GM12892 (cell line): Measurements from ENCODE around the gene CBR4.
"Not testable (repeated sequence)": the region's sequence is repeated elsewhere in the genome, so short reads cannot be mapped to it uniquely, and the experiment has no call there.

Experiments used
- DNase-seq: peaks from one replicate; pipeline ENCODE4 v3.0.0; 2011; ENCODE audit not compliant: insufficient read length
- FAIRE-seq: peaks from 2 replicates; lab custom pipeline; 2011; peaks lifted over from hg19 to GRCh38; lab: Jason Lieb, UNC
- POLR2A ChIP-seq: IDR thresholded peaks from 2 replicates; pipeline ENCODE4 v1.6.1; 2011; ENCODE audit warnings: low read depth, low read length, control low read depth
- POLR2AphosphoS5 ChIP-seq: IDR thresholded peaks from 2 replicates; pipeline ENCODE4 v1.6.1; 2011; ENCODE audit warnings: low read depth, low read length, control low read depth
- TAF1 ChIP-seq: IDR thresholded peaks from 2 replicates; pipeline ENCODE4 v1.6.1; 2011; ENCODE audit warnings: low read depth, mild to moderate bottlenecking, control low read depth, low read length, borderline replicate concordance

CBR4 gene

DNA sequence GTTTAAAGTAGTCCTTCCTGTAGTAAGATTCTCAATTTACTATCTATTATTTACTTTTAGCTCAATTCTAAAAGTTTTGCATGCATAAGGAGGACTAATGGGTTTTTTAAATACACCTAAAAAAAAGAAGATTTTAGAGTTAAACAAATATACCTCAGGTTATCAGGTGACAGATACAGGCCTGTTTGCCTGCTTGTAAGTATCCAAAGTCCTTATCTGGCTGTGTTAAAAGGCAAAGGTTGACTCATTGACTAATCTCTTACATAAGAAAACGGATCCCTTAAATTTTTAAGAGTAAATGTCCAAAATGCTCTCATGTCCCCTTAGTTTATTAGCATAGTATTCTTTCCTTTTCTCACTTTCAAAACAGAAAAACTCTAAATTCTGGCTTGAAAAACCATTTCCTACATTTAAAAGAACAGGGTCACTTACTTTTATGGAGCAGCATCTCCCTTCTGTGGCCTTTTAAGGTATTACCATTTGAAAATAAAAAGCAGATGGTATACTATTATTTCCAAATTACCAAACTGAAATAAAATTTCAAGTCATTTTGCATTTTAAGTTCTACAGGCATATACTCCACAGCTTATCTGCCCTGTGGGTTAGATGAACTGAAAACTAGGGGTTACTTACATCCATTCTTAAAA lies 4.5 kb downstream of the CBR4 start:
- FAIRE-seq (no peak), DNase-seq (no peak)
- TF ChIP-seq POLR2A (no peak), TAF1 (no peak), POLR2AphosphoS5 (no peak)

GRCh38 chr4:169000315-169000714 lies 9.7 kb downstream of the CBR4 start:
- no peak for FAIRE-seq
- no peak for DNase-seq
- no peak for TF ChIP-seq POLR2AphosphoS5
- no peak for TF ChIP-seq TAF1
- TF ChIP-seq POLR2A: no peak

DNA sequence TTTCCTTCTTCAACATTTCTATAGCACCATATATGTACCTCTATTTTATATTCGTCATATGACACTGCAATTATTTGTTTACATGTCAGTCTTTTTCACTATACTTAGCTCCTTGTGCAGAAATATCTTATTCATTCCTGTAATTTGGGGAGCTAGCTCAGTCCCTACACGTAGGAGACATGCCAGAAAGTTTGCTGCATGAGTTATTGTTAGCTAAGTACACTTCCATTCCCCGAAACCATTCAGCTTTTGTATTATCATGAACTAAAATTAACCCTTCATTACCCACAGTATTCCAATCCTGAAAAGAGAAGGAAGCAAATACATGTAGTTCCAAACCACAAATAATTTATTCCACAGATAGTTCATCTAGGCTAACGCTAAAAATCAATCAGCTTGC lies 10.2 kb downstream of the CBR4 start:
- DNase-seq: no peak
- no peak for TF ChIP-seq TAF1
- no peak for TF ChIP-seq POLR2A
- no peak for TF ChIP-seq POLR2AphosphoS5
- FAIRE-seq: peak; percentile 74

DNA sequence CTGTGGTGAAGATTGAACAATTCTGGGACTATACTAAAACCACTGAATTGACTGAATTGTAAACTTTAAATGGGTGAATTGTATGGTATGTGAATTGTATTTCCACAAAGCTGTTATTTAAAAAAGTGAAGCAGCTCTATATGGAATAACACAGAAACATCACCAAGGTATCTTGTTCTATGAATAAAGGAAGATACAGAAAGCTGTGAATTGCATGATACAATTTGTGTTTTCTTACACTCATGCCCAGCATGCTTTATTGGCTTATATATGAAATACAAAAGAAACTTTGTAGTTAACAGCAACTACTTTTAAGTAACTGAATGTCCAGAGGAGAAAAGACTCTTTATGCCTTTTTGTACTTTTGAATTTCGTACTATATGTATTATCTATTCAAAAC lies 11.5 kb downstream of the CBR4 start:
- DNase-seq (no peak), FAIRE-seq (no peak)
- no peak for TF ChIP-seq POLR2A
- TF ChIP-seq TAF1: no peak
- TF ChIP-seq POLR2AphosphoS5: no peak

DNA sequence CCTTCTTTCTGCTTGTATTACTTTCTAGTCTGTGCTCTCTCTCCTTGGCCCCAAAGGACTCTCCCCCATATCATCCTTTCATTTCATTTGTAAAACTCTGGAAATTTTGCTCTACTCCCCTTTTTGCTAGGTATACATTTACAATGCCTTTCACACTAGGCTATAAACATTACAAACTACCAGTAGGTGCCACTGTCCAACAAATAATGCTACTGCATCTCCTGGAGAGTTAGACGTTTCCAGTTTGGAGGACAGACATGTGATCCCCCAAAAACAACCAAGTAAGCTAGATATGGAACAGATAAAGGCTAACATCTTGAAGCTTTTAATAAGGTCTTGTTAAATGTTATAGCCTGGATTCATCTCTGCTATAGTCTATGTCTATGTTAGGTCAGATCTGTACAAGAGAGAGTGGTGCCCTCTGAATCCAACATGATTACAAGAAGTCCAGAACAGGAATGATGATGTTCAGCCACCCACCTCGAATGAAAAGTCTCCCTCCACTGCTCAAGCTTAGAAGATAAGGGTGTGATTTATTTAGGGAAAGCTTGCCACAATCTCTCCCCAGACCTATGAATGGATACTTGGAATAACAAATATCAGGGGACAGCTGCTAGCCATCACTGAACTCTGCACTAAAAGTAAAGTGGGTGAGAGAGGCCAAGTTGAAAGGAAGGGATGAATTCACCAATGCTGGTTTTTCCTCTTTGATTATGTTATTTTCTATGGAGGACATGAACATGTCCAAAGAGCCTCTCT lies 14.3 kb downstream of the CBR4 start:
- TF ChIP-seq POLR2A: no peak
- no peak for FAIRE-seq
- DNase-seq: no peak

DNA sequence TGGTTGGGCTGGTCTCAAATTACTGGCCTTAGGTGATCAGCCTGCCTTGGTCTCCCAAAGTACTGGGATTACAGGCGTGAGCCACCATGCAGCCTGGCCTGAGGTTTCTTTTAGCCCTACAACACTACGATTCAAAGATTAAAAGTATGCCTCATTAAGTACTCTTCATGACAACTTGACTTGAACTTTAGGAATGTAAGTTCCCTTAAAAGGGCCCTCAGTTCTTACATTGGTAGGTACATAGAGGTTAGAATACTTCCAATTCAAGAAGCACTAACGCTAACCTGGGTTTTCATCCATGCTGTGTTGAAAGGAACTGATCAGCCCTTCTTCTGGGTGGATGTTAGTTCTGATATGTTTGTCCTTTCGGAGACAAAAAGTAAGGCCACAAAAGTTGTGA lies 15.1 kb downstream of the CBR4 start:
- DNase-seq: no peak
- no peak for FAIRE-seq
- no peak for TF ChIP-seq TAF1
- no peak for TF ChIP-seq POLR2AphosphoS5
- no peak for TF ChIP-seq POLR2A

DNA sequence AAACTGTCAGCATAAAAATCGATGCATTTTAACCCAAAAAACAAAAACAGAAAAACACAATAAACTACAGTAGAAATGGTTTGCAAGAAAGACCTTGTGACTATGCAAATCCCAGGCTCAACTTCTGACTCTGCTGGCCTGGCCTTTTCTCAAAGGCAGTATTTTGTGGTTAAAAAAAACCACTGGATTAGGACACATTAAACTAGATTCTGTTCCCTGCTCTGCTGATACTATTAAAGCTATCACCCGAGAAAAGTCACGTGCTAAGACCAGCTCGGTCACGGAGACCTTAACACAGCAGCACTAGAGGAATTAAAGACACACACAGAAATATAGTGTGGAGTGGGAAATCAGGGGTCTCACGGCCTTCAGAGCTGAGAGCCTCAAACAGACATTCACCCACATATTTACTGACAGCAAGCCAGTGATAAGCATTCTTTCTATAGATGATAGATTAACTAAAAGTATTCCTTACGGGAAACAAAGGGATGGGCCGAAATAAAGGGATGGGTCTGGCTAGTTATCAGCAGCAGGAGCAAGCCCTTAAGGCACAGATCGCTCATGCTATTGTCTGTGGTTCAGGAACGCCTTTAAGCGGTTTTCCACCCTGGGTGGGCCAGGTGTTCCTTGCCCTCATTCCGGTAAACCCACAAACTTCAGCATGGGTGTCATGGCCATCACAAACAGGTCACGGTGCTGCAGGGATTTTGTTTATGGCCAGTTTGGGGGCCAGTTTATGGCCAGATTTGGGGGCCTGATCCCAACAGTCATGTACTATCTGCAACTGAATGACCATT lies 16.1 kb downstream of the CBR4 start:
- TF ChIP-seq POLR2AphosphoS5 (no peak), TAF1 (no peak), POLR2A (no peak)
- FAIRE-seq (no peak), DNase-seq (no peak)

DNA sequence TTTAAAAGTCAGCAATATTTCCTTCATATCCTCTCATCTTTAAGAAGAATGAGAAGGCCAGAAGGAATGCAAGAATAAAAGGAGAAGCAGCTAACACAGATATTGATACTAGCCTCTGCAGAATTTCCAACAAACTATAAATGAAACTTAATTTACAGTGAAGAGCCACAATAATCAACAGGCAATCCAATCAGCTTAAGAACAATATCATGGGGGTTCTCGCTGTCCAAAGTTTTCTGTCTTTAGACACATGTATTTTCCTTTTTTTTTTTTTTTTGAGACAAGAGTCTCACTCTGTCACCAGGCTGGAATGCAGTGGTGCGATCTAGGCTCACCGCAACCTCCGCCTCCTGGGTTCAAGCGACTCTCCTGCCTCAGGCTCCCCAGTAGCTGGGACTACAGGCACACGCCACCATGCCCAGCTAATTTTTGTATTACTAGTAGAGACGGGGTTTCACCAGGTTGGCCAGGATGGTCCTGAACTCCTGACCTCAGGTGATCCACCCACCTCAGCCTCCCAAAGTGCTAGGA lies 17.0 kb downstream of the CBR4 start:
- not testable (repeated sequence) for DNase-seq, FAIRE-seq

GRCh38 chr4:168981942-168982341 lies 28.1 kb downstream of the CBR4 start:
- DNase-seq: no peak
- TF ChIP-seq POLR2A (no peak), TAF1 (no peak), POLR2AphosphoS5 (no peak)
- FAIRE-seq: no peak

DNA sequence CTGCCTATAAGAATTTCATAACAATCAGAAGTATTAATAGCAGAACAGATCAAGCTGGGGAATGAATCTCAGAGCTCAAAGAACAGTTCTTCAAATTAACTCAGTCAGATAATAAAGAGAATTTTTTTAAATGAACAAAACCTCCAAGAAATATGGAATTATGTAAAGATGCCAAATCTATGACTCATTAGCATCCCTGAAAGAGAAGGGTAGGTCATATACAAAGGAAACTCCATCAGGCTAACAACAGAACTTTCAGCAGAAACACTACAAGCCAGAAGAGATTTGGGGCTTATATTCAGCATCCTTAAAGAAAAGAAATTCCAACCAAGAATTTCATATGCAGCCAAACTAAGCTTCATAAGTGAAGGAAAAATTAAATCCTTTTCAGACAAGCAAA lies 28.6 kb downstream of the CBR4 start:
- DNase-seq (no peak), FAIRE-seq (no peak)
- no peak for TF ChIP-seq POLR2AphosphoS5
- no peak for TF ChIP-seq TAF1
- no peak for TF ChIP-seq POLR2A

DNA sequence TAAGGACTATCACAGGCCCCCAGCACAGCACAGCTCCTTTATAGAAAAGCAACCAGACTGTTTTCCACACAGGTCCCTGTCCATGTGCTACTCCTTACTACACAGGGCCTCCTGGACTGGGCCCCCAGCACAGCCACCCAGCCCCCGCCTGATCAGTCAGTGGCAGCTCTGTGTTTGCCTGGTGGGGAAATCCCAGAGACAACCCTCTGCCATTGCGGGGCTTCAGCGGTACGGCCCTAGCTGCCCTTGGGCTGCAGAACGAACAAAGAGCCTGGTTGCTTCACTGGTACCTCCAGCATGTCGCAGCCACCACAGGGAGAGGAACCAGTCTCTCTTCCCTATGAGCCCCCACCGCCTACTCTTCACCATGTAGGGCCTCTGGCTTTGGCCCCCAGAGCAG lies 30.7 kb downstream of the CBR4 start:
- FAIRE-seq (no peak), DNase-seq (no peak)
- TF ChIP-seq TAF1 (no peak), POLR2AphosphoS5 (no peak), POLR2A (no peak)
